Inferior parietal cortex (tissue), 1 donor: ENCODE measurements around the gene SOX5.
"Not testable (repeated sequence)": the region's sequence is repeated elsewhere in the genome, so short reads cannot be mapped to it uniquely, and the experiment has no call there.

Source experiments
- DNase-seq: peaks from one replicate; pipeline ENCODE4 v3.0.0-alpha.2; 2016; ENCODE audit errors: extremely low spot score

SOX5 gene

GRCh38 chr12:23491029-23491428, 458.4 kb downstream of the SOX5 start:
- DNase-seq = not testable (repeated sequence)

- DNase-seq = no peak
Measured at GRCh38 chr12:23488130-23488529, 461.3 kb downstream of the SOX5 start.

GRCh38 chr12:23484238-23484637, 465.2 kb downstream of the SOX5 start:
- no peak for DNase-seq

- DNase-seq = no peak
Measured at GRCh38 chr12:23482571-23482970, 466.9 kb downstream of the SOX5 start.
